ENCODE results near the gene IL17D. TPM values are rescaled to one million over a fixed set of nuclear protein-coding genes. Genes with fewer than 3 reads are reported as not detected.

IL17D gene
- total and polyA plus RNA-seq, 10 of the 15 experiments (the other 5 are each of a cell fraction or from before 2014, with no cell fraction given) = 0.03 to 1.6 (median 0.33) TPM

GRCh38 chr13:20682061-20682460 lies 21.4 kb upstream of the IL17D start:
- CTCF ChIA-PET = interaction anchor here (0.6 kb wide), 1 partner anchor 72 kb away, joined by 3 read pairs; no protein-coding TSS in a partner anchor
- no peak for FAIRE-seq
- in situ Hi-C loops (cut with MboI) = no loop called here

More at GRCh38 chr13:20682061-20682460, 21.4 kb upstream of the IL17D start:
- Histone ChIP-seq H3K79me2 (ENCODE audit: control insufficient read depth, insufficient read depth, low read length) (no peaks in the 10 kb centered on the region), H3K36me3 (ENCODE audit: control insufficient read depth in 2 of 2, insufficient read depth in 2 of 2, low read length in 1 of 2) (no peaks in the 10 kb centered on the region), H4K20me1 (ENCODE audit: control insufficient read depth, insufficient read depth) (no peaks in the 10 kb centered on the region), H3K27me3 (replicated peaks in 1 of 2; ENCODE audit: control insufficient read depth in 2 of 2, insufficient read depth in 2 of 2, low read length in 1 of 2) (no peaks in the 10 kb centered on the region), H3K9me3 (replicated peaks; ENCODE audit: control insufficient read depth, insufficient read depth, low read length) (no peaks in the 10 kb centered on the region), H3K4me3 (no peak overlapping the region), H2AFZ (ENCODE audit: control insufficient read depth, low read depth, low read length) (no peak overlapping the region), H3K4me1 (ENCODE audit: control insufficient read depth, insufficient read depth, low read length) (no peaks in the 10 kb centered on the region), H3K9ac (ENCODE audit: control insufficient read depth, insufficient read depth, low read length) (no peak overlapping the region), H3K4me2 (ENCODE audit: control insufficient read depth, insufficient read depth) (no peak overlapping the region), H3K27ac (ENCODE audit: control insufficient read depth, insufficient read depth) (no peak overlapping the region)
- WGBS (ENCODE audit: insufficient coverage, insufficient replicate concordance, low lambda C conversion rate, missing lambda C conversion rate) = 97% methylated on average over 1 of the region's 1 CpG
- ChIA-PET POLR2A (no interaction called here), SMC1A (ENCODE audit: uncharacterized antibody, unreplicated experiment) (interaction anchor here (0.8 kb wide), 2 partner anchors 26 to 28 kb away, joined by 3 to 4 read pairs; no protein-coding TSS in a partner anchor), RAD21 (ENCODE audit: unreplicated experiment) (no interaction called here)
- no TSS peak for BruUV-seq (replicated peaks)
- no peak for TF ChIP-seq PKNOX1 (IDR thresholded peaks at IDR 0.05)
- no peak for TF ChIP-seq PAX8 (IDR thresholded peaks at IDR 0.05)
- no peak for TF ChIP-seq JUNB (IDR thresholded peaks at IDR 0.05)
- TF ChIP-seq HDAC6 (IDR thresholded peaks at IDR 0.05; ENCODE audit: unreplicated experiment) = no peak
- no peak for TF ChIP-seq RBBP5 (conservative IDR thresholded peaks at IDR 0.05)
- TF ChIP-seq ASH2L (IDR thresholded peaks at IDR 0.05; ENCODE audit: borderline replicate concordance, low read depth) = no peak
- no peak for TF ChIP-seq USF1 (IDR thresholded peaks at IDR 0.05; ENCODE audit: borderline replicate concordance, extremely low read length, insufficient read depth, low read depth, low read length)
- intact Hi-C loops (cut with micrococcal nuclease; ENCODE audit: unreplicated experiment) = no loop called here
- DNase-seq (ENCODE audit: low read depth, low spot score) (no peak), ATAC-seq (no peak)
